IgD-negative memory B cell (primary cell): Measurements from ENCODE around the gene PPP1R8. TPM values are rescaled to one million over a fixed set of nuclear protein-coding genes. Genes with fewer than 3 reads are reported as not detected.
A peak's percentile ranks its signal among the peaks of the same experiment; 100 is the strongest.

Experiments
- H3K27ac Mint-ChIP-seq, 3 donors: one replicate each; pipeline ENCODE4 v1.8.0; 2020 to 2022; ENCODE audit warnings: mild to moderate bottlenecking in 3 of 3, mixed read lengths in 3 of 3, moderate library complexity in 1 of 3
- H3K27me3 Mint-ChIP-seq: one replicate; pipeline ENCODE4 v1.8.0; 2021; ENCODE audit warnings: mixed read lengths
- H3K36me3 Mint-ChIP-seq: one replicate; pipeline ENCODE4 v1.8.0; 2020; ENCODE audit warnings: mild to moderate bottlenecking, mixed read lengths
- H3K4me1 Mint-ChIP-seq, 3 donors: one replicate each; pipeline ENCODE4 v1.8.0; 2020 to 2022; ENCODE audit warnings: mixed read lengths in 3 of 3, mild to moderate bottlenecking in 1 of 3
- H3K4me3 Mint-ChIP-seq, 4 donors: one replicate each; pipeline ENCODE4 v1.8.0; 2020 to 2022; ENCODE audit warnings: mild to moderate bottlenecking in 4 of 4, mixed read lengths in 4 of 4, moderate library complexity in 3 of 4
- H3K9me3 Mint-ChIP-seq, 3 donors: one replicate each; pipeline ENCODE4 v1.8.0; 2020 to 2021; ENCODE audit warnings: mixed read lengths in 3 of 3, mild to moderate bottlenecking in 1 of 3
- polyA plus RNA-seq: library from polyadenylated mRNA; unstranded; fragments of 300-500 nt; fragmentation: Illumina TruSeq; gene quantifications from one replicate; pipeline ENCODE4 v1.2.3, GENCODE V29; 2021

Gene PPP1R8
- polyA plus RNA-seq, 1 donor from 2014 or later, result 31.7 TPM

GRCh38 chr1:27872802-27873551 is 42.4 kb downstream of the PPP1R8 start:
- Mint-ChIP-seq H3K4me3 (peak overlapping the region; percentile 84 to 99 (median 92)), H3K36me3 (no peaks in the 10 kb centered on the region), H3K27ac (peak overlapping the region; percentile 75 to 97 (median 82)), H3K27me3 (no peaks in the 10 kb centered on the region), H3K9me3 (no peaks in the 10 kb centered on the region), H3K4me1 (peaks cover 20 to 37% (median 36%) of the 10 kb centered on the region in 3 donors)

- Mint-ChIP-seq H3K9me3 (no peaks in the 10 kb centered on the region), H3K36me3 (peaks cover 4% of the 10 kb centered on the region), H3K27ac (peak overlapping the region; percentile 89 to 100 (median 97)), H3K27me3 (no peaks in the 10 kb centered on the region), H3K4me3 (peak overlapping the region; percentile 84 to 99 (median 92)), H3K4me1 (peaks cover 18 to 39% (median 36%) of the 10 kb centered on the region in 3 donors)
Measured at GRCh38 chr1:27873671-27874384, 43.2 kb downstream of the PPP1R8 start.

GRCh38 chr1:27876341-27877114 is 45.9 kb downstream of the PPP1R8 start:
- peaks cover 8 to 31% (median 25%) of the 10 kb centered on the region in 3 donors for H3K4me1 Mint-ChIP-seq
- peak overlapping the region in 2 of 4 donors; percentile 39 to 79 for H3K4me3 Mint-ChIP-seq
- peaks cover 4% of the 10 kb centered on the region for H3K36me3 Mint-ChIP-seq
- H3K27me3 Mint-ChIP-seq, result no peaks in the 10 kb centered on the region
- H3K27ac Mint-ChIP-seq, result peak overlapping the region; percentile 89 to 100 (median 92)
- no peaks in the 10 kb centered on the region for H3K9me3 Mint-ChIP-seq

- Mint-ChIP-seq H3K4me1 (peaks cover 8 to 31% (median 25%) of the 10 kb centered on the region in 3 donors), H3K36me3 (peaks cover 4% of the 10 kb centered on the region), H3K4me3 (peak overlapping the region in 1 of 4 donors; percentile 39), H3K27me3 (no peaks in the 10 kb centered on the region), H3K9me3 (no peaks in the 10 kb centered on the region), H3K27ac (peak overlapping the region; percentile 10 to 92 (median 89))
Measured at GRCh38 chr1:27877115-27877416, 46.5 kb downstream of the PPP1R8 start.

- no peaks in the 10 kb centered on the region for H3K9me3 Mint-ChIP-seq
- peak overlapping the region in 1 of 4 donors; percentile 81 for H3K4me3 Mint-ChIP-seq
- H3K36me3 Mint-ChIP-seq, result peaks cover 4% of the 10 kb centered on the region
- H3K27me3 Mint-ChIP-seq, result no peaks in the 10 kb centered on the region
- H3K27ac Mint-ChIP-seq, result peak overlapping the region in 2 of 3 donors; percentile 19 to 89
- peaks cover 9 to 32% (median 24%) of the 10 kb centered on the region in 3 donors for H3K4me1 Mint-ChIP-seq
Measured at GRCh38 chr1:27878039-27878438, 47.5 kb downstream of the PPP1R8 start.

- H3K27me3 Mint-ChIP-seq, result no peaks in the 10 kb centered on the region
- peaks cover 7% of the 10 kb centered on the region for H3K36me3 Mint-ChIP-seq
- peak overlapping the region; percentile 19 to 89 (median 78) for H3K27ac Mint-ChIP-seq
Measured at GRCh38 chr1:27878787-27879335, 48.3 kb downstream of the PPP1R8 start.

GRCh38 chr1:27879374-27880082 is 48.9 kb downstream of the PPP1R8 start:
- Mint-ChIP-seq H3K4me1 (peaks cover 24 to 42% (median 30%) of the 10 kb centered on the region in 3 donors), H3K27me3 (no peaks in the 10 kb centered on the region), H3K27ac (peak overlapping the region in 2 of 3 donors; percentile 78 to 89), H3K4me3 (peak overlapping the region in 1 of 4 donors; percentile 72), H3K36me3 (peaks cover 7% of the 10 kb centered on the region), H3K9me3 (no peaks in the 10 kb centered on the region)

More at GRCh38 chr1:27878787-27879335, 48.3 kb downstream of the PPP1R8 start:
- peak overlapping the region in 1 of 4 donors; percentile 72 for H3K4me3 Mint-ChIP-seq
- H3K9me3 Mint-ChIP-seq, result no peaks in the 10 kb centered on the region
- H3K4me1 Mint-ChIP-seq, result peaks cover 18 to 35% (median 26%) of the 10 kb centered on the region in 3 donors

- H3K9me3 Mint-ChIP-seq, result no peaks in the 10 kb centered on the region
- H3K4me3 Mint-ChIP-seq, result peak overlapping the region in 2 of 4 donors; percentile 25 to 65
- peaks cover 12% of the 10 kb centered on the region for H3K36me3 Mint-ChIP-seq
- H3K4me1 Mint-ChIP-seq, result peaks cover 33 to 53% (median 38%) of the 10 kb centered on the region in 3 donors
- H3K27ac Mint-ChIP-seq, result peak overlapping the region; percentile 39 to 93 (median 89)
- H3K27me3 Mint-ChIP-seq, result no peaks in the 10 kb centered on the region
Measured at GRCh38 chr1:27882543-27882903, 51.9 kb downstream of the PPP1R8 start.

GRCh38 chr1:27883536-27883935 is 53.0 kb downstream of the PPP1R8 start:
- Mint-ChIP-seq H3K27me3 (no peaks in the 10 kb centered on the region), H3K9me3 (no peaks in the 10 kb centered on the region), H3K4me3 (peak overlapping the region in 3 of 4 donors; percentile 1 to 73 (median 41)), H3K27ac (peak overlapping the region; percentile 92 to 95 (median 93)), H3K4me1 (peaks cover 34 to 55% (median 38%) of the 10 kb centered on the region in 3 donors), H3K36me3 (peaks cover 10% of the 10 kb centered on the region)

GRCh38 chr1:27884006-27884954 is 53.7 kb downstream of the PPP1R8 start:
- peaks cover 10% of the 10 kb centered on the region for H3K36me3 Mint-ChIP-seq
- no peaks in the 10 kb centered on the region for H3K27me3 Mint-ChIP-seq
- no peaks in the 10 kb centered on the region for H3K9me3 Mint-ChIP-seq
- H3K4me1 Mint-ChIP-seq, result peaks cover 37 to 56% (median 41%) of the 10 kb centered on the region in 3 donors
- H3K4me3 Mint-ChIP-seq, result peak overlapping the region; percentile 58 to 83 (median 78)
- peak overlapping the region; percentile 92 to 95 (median 93) for H3K27ac Mint-ChIP-seq

GRCh38 chr1:27885114-27885528 is 54.5 kb downstream of the PPP1R8 start:
- H3K27me3 Mint-ChIP-seq, result no peaks in the 10 kb centered on the region
- peaks cover 40 to 58% (median 48%) of the 10 kb centered on the region in 3 donors for H3K4me1 Mint-ChIP-seq
- peak overlapping the region in 3 of 4 donors; percentile 67 to 82 (median 73) for H3K4me3 Mint-ChIP-seq
- peaks cover 11% of the 10 kb centered on the region for H3K36me3 Mint-ChIP-seq
- peak overlapping the region; percentile 92 to 95 (median 93) for H3K27ac Mint-ChIP-seq
- H3K9me3 Mint-ChIP-seq, result no peaks in the 10 kb centered on the region

GRCh38 chr1:27885621-27886352 is 55.2 kb downstream of the PPP1R8 start:
- Mint-ChIP-seq H3K36me3 (peaks cover 11% of the 10 kb centered on the region), H3K9me3 (no peaks in the 10 kb centered on the region), H3K27me3 (peaks cover 2% of the 10 kb centered on the region), H3K27ac (peak overlapping the region in 2 of 3 donors; percentile 93), H3K4me3 (peak overlapping the region in 2 of 4 donors; percentile 67 to 84), H3K4me1 (peaks cover 45 to 64% (median 51%) of the 10 kb centered on the region in 3 donors)
